Transverse colon (tissue), 4 donors: ENCODE data around the gene ACER3. TPM values are rescaled to one million over a fixed set of nuclear protein-coding genes. Genes with fewer than 3 reads are reported as not detected.

Experiments
- DNase-seq: peaks from one replicate; pipeline ENCODE4 v3.0.0-alpha.2; 2019
- H3K27ac ChIP-seq, 4 donors: fragments of 200-600 bp; sonication (generic); 2 replicates each; pipeline ENCODE4 v1.5.1; 2016 to 2018; ENCODE audit warnings: inconsistent platforms in 4 of 4
- H3K27me3 ChIP-seq: fragments of 200-600 bp; sonication (generic); 2 replicates; pipeline ENCODE4 v1.5.1; 2017; ENCODE audit warnings: inconsistent platforms
- H3K36me3 ChIP-seq, 4 donors: fragments of 200-600 bp; sonication (generic); 2 replicates each; pipeline ENCODE4 v1.5.1; 2017 to 2019; ENCODE audit warnings: inconsistent platforms in 4 of 4
- H3K4me1 ChIP-seq, 4 donors: fragments of 200-600 bp; sonication (generic); 2 replicates each; pipeline ENCODE4 v1.5.1; 2017 to 2020; ENCODE audit warnings: inconsistent platforms in 4 of 4
- H3K4me3 ChIP-seq, 4 donors: fragments of 200-600 bp; sonication (generic); 1 replicate in 1 of 4; 2 replicates in 3 of 4; pipeline versions ENCODE4 v1.5.1 to v1.6.1; 2017 to 2019; ENCODE audit warnings: inconsistent platforms in 4 of 4
- H3K9me3 ChIP-seq, 2 donors: fragments of 200-600 bp; sonication (generic); 2 replicates each; pipeline ENCODE4 v1.5.1; 2017 to 2019; ENCODE audit warnings: inconsistent platforms in 2 of 2
- EP300 ChIP-seq: sonication (generic); formaldehyde crosslinking; IDR thresholded peaks from one replicate; pipeline ENCODE4 v1.6.1; 2017; ENCODE audit warnings: antibody characterized with exemption, low read depth
- POLR2A ChIP-seq: fragments of 450-650 bp; IDR thresholded peaks from one replicate; pipeline ENCODE4 v1.6.1; 2016; ENCODE audit warnings: antibody characterized with exemption, mild to moderate bottlenecking, moderate library complexity
- POLR2AphosphoS5 ChIP-seq, 3 donors: sonication (generic); formaldehyde crosslinking; IDR thresholded peaks; one replicate each; pipeline ENCODE4 v1.6.1; 2016; ENCODE audit warnings: antibody characterized with exemption in 3 of 3
- WGBS, 2 donors: methylation state at CpG; one replicate each; pipeline ENCODE4 v1.1.5; 2018; ENCODE audit warnings: low coverage in 1 of 2; 5-methylcytosine and 5-hydroxymethylcytosine counted together
- in situ Hi-C, 4 donors: fragments of 200-750 bp; cut with MboI; loops; one replicate each; pipeline versions ENCODE4 v1.15.0 to v1.15.1; 2017; ENCODE audit warnings: low sequenced_read_pairs in 3 of 4, low pct_ligation_motif_present in 1 of 4, low pct_unique_long_range_greater_than_20kb in 1 of 4
- intact Hi-C: fragments of 100-400 bp; cut with DNase I; formaldehyde crosslinking; loops from one replicate; pipeline ENCODE4 v1.15.1; 2023; ENCODE audit warnings: low total_unique reads
- total RNA-seq, 4 donors: library from RNA; depleted of rRNA; stranded (reverse); fragments of >200 nt; gene quantifications; one replicate each; pipeline ENCODE4 v1.1.0, GENCODE V29; 2016
- TF ChIP-seq, protein P1 (sequence below), 5 experiments: fragments of 200-600 bp in 3 of 5; fragments of 450-650 bp in 2 of 5; sonication (generic) in 3 of 5; IDR thresholded peaks; 1 replicate in 2 of 5; 2 replicates in 3 of 5; pipeline ENCODE4 v1.5.1; 2016 to 2017; ENCODE audit warnings: antibody characterized with exemption in 5 of 5, inconsistent platforms in 3 of 5, mild to moderate bottlenecking in 2 of 5, moderate library complexity in 1 of 5

The ACER3 gene
- total RNA-seq, 4 donors from 2014 or later, result 8.8 to 72.2 (median 29.4) TPM

- H3K27me3 ChIP-seq, result no peaks in the 10 kb centered on the region
- no peaks in the 10 kb centered on the region for H3K9me3 ChIP-seq
- intact Hi-C loops (no loop called here), in situ Hi-C loops (no loop called here)
- H3K27ac ChIP-seq, result peak overlapping the region; percentile 93 to 96 (median 96)
- peaks cover 45 to 82% (median 66%) of the 10 kb centered on the region in 4 donors for H3K4me1 ChIP-seq
- H3K4me3 ChIP-seq, result no peak overlapping the region
- no peaks in the 10 kb centered on the region for H3K36me3 ChIP-seq
- TF ChIP-seq, protein P1, sequence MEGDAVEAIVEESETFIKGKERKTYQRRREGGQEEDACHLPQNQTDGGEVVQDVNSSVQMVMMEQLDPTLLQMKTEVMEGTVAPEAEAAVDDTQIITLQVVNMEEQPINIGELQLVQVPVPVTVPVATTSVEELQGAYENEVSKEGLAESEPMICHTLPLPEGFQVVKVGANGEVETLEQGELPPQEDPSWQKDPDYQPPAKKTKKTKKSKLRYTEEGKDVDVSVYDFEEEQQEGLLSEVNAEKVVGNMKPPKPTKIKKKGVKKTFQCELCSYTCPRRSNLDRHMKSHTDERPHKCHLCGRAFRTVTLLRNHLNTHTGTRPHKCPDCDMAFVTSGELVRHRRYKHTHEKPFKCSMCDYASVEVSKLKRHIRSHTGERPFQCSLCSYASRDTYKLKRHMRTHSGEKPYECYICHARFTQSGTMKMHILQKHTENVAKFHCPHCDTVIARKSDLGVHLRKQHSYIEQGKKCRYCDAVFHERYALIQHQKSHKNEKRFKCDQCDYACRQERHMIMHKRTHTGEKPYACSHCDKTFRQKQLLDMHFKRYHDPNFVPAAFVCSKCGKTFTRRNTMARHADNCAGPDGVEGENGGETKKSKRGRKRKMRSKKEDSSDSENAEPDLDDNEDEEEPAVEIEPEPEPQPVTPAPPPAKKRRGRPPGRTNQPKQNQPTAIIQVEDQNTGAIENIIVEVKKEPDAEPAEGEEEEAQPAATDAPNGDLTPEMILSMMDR (IDR thresholded peaks at IDR 0.05), result peak; percentile 38 to 78 (median 49)
- TF ChIP-seq POLR2AphosphoS5 (IDR thresholded peaks at IDR 0.05), result peak; percentile 87 to 95 (median 90)
- peak; percentile 73 for TF ChIP-seq POLR2A
- TF ChIP-seq EP300, result no peak
- 43% methylated on average over 11 of the region's 11 CpGs; no CpG with 5 or more reads in 1 of the 2 donors for WGBS, 2 donors
- DNase-seq, result peak; percentile 93
Observed at GRCh38 chr11:77073328-77074001, 212.7 kb downstream of the ACER3 start.

GRCh38 chr11:77074205-77074604 is 213.5 kb downstream of the ACER3 start:
- H3K27me3 ChIP-seq, result no peaks in the 10 kb centered on the region
- H3K9me3 ChIP-seq, result no peaks in the 10 kb centered on the region
- H3K4me1 ChIP-seq, result peaks cover 38 to 74% (median 59%) of the 10 kb centered on the region in 4 donors
- 39 to 57% methylated on average over 3 to 5 of the region's 5 CpGs for WGBS, 2 donors
- H3K27ac ChIP-seq, result peak overlapping the region; percentile 93 to 96 (median 96)
- no peak overlapping the region for H3K4me3 ChIP-seq
- TF ChIP-seq POLR2AphosphoS5 (IDR thresholded peaks at IDR 0.05) (no peak), POLR2A (no peak), EP300 (no peak)
- TF ChIP-seq, protein P1 (IDR thresholded peaks at IDR 0.05), result no peak
- intact Hi-C loops, result no loop called here
- in situ Hi-C loops, result no loop called here
- DNase-seq, result peak; percentile 77
- H3K36me3 ChIP-seq, result no peaks in the 10 kb centered on the region

- Histone ChIP-seq H3K4me1 (peaks cover 38 to 69% (median 55%) of the 10 kb centered on the region in 4 donors), H3K4me3 (peak overlapping the region in 1 of 4 donors; percentile 3), H3K27ac (peak overlapping the region; percentile 93 to 96 (median 96)), H3K27me3 (no peaks in the 10 kb centered on the region), H3K36me3 (no peaks in the 10 kb centered on the region), H3K9me3 (no peaks in the 10 kb centered on the region)
- in situ Hi-C loops (no loop called here), intact Hi-C loops (no loop called here)
- DNase-seq, result peak; percentile 8
- 61 to 65% methylated on average over 2 to 13 of the region's 15 CpGs for WGBS, 2 donors
- TF ChIP-seq, protein P1 (IDR thresholded peaks at IDR 0.05), result no peak
- TF ChIP-seq POLR2A (no peak), POLR2AphosphoS5 (IDR thresholded peaks at IDR 0.05) (no peak), EP300 (no peak)
Observed at GRCh38 chr11:77074626-77075221, 214.0 kb downstream of the ACER3 start.

- Histone ChIP-seq H3K4me3 (peak overlapping the region in 1 of 4 donors; percentile 3), H3K9me3 (no peaks in the 10 kb centered on the region), H3K27ac (peak overlapping the region; percentile 93 to 96 (median 96)), H3K4me1 (peaks cover 38 to 68% (median 53%) of the 10 kb centered on the region in 4 donors), H3K36me3 (no peaks in the 10 kb centered on the region), H3K27me3 (no peaks in the 10 kb centered on the region)
- in situ Hi-C loops (no loop called here), intact Hi-C loops (no loop called here)
- WGBS, 2 donors, result 42 to 60% methylated on average over 2 to 5 of the region's 5 CpGs
- no peak for TF ChIP-seq EP300
- peak; percentile 55 for TF ChIP-seq POLR2A
- TF ChIP-seq POLR2AphosphoS5 (IDR thresholded peaks at IDR 0.05), result peak in 2 of 3 donors; percentile 41 to 53
- TF ChIP-seq, protein P1 (IDR thresholded peaks at IDR 0.05), result peak in 1 of 5 experiments; percentile 11
- DNase-seq, result peak; percentile 78
Observed at GRCh38 chr11:77075425-77075905, 214.7 kb downstream of the ACER3 start.
